GM21423 (cell line): ENCODE results near the gene TTLL5.

ENCODE experiments used
- ATAC-seq: cut with Tn5 transposase; IDR thresholded peaks from one replicate; pipeline ENCODE4 v1.9.1; 2021; ENCODE audit warnings: mild to moderate bottlenecking, moderate library complexity; ENCODE audit not compliant: unreplicated experiment

Gene TTLL5

DNA sequence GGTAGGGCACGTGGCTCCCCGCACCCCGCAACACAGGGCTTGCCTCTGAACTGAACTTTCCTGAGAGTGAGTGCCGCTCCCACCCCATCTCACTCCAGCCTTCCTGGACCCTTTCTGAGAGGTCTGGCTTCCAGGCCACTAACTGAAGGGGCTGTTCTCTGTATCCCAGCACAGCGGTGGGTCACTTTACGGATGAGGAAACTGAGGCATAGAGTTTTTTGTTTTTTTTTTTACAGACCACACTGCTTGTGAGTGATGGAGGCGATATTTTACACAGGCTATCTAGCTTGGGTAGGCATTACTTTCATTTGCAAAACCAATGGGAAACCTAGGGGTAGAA lies 321.9 kb downstream of the TTLL5 start:
- ATAC-seq: no peak

- no peak for ATAC-seq
These were observed 323.6 kb downstream of the TTLL5 start for GRCh38 chr14:75984674-75985073.

- peak; percentile 67 for ATAC-seq
These were observed 324.8 kb downstream of the TTLL5 start, which contains the start of gene IFT43 for GRCh38 chr14:75985618-75986438. Gene IFT43, plus strand, starts transcription at chr14:75985763. Its CDS starts 24 bp downstream, at chr14:75985787.

DNA sequence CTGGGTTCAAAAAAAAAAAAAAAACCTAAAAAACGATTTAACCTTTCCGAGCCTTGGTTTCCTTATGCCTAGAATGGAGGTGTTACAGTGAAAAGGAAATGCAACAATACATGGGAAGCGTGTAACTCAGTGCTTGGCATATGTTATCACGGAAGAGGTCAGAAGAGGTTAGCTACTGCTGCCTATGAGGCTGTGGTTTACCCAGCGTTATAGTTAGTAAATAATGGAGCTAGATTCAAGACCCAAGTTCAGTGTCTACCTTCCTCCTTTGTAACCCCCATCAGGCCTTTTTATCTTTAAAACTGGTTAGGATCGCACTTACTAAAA lies 325.4 kb downstream of the TTLL5 start:
- no peak for ATAC-seq

- no peak for ATAC-seq
These were observed 326.3 kb downstream of the TTLL5 start for GRCh38 chr14:75987201-75987970.

- ATAC-seq: no peak
These were observed 328.1 kb downstream of the TTLL5 start for GRCh38 chr14:75989134-75989533.

- no peak for ATAC-seq
These were observed 329.3 kb downstream of the TTLL5 start for GRCh38 chr14:75990297-75990696.

DNA sequence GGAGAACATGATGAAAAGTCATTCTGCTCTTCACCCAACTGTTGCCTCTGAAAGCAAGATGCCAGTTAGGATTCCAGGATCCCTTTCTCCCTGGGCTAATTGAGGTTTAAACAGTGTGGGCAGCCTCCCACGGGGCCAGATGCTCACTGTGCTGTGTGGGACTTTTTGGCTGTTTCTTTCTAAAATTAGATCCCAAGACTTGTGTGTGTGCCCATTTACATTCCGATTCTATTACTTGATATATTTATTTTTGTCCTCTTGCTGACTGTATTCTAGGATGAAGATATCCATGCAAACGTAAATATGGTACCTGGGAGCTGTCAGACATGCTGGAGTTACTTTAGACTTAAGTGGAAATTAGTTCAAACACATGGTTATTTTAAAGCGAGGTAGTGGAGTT lies 330.7 kb downstream of the TTLL5 start:
- ATAC-seq: no peak

DNA sequence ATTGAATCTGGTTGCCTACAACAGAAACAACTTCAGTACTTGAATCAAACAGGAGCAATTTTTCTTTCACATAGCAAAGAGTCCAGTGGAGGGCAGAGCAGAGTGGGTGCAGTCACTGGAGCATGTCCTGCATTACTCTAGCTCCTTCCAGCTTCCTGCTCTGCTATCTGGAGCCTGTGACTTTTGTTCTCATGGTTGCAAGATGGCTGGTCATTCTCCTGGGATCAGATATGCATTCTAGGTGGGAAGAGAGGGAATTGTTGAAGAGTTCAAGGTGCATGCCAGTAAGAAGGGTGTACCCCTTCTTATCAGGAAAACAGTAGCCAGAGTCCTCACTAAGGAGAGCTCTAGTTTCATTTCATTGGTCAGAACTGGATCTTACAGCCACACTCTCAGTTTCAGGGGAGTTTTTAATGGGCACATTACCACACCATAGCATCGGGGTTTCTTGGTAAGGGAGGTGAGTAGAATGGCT lies 332.6 kb downstream of the TTLL5 start:
- ATAC-seq: peak; percentile 74

DNA sequence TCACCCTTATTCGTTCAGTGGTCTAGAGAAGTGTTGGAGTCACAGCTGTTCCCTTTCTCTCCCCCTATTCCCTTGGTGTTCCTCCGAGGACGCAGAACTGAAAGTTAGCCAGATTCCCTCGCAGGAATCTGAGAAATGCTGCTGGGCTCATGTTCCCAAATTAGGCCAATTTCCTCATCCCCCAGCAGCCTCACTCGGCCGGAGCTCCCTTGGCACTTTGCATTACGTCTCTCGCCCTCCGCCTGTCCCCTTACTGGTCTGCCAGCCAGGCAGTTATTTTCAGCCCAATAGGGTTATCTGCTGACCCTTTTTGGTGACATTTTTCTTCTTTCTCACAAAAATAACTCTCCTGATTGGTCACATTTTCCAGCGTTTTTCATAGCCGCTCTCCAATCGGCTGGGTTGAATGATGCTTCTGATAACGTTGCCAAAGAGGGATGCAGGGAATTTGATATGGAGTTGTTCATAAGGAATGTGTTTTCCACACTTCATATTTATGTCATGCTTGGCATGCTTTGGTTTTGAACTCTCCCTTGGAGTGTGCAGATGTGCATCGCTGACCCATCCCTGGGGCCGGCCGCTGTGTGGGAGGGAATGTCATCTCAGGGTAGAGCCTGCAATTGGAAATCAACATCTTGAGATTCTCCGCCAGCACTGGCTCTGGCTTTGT lies 334.5 kb downstream of the TTLL5 start:
- no peak for ATAC-seq

GRCh38 chr14:75996488-75996887 lies 335.4 kb downstream of the TTLL5 start:
- ATAC-seq: no peak

DNA sequence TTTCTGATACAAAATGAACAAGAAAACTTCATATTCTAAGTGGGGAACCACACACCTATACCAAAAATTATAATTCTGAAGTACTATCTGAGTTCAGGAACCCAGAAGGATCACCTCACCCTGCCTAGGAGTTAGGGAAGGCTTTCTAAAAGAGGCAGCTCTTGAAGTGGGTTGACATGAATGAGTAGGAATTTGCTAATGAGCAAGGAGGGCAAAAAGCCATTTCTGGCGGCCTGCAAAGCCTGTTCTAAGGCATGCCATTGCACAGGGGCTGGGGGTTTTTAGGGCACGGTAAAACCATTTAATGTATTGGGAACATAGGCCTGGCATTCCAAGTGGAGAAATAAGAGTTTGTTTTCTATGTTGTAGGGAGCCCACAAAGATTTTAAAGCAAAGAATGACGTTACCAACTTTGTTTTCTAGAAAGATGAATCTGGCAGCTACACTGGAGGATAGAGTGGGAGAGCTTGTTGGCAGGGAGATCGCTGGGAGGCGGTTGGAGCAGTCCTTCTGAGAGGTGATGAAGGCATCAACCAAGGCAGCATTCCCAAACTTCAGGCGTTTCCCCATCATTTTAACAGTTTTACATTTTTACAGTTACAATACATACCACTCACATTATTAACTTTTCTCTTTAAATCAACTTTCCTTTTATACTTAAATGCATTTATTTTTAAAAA lies 338.6 kb downstream of the TTLL5 start:
- ATAC-seq: no peak

DNA sequence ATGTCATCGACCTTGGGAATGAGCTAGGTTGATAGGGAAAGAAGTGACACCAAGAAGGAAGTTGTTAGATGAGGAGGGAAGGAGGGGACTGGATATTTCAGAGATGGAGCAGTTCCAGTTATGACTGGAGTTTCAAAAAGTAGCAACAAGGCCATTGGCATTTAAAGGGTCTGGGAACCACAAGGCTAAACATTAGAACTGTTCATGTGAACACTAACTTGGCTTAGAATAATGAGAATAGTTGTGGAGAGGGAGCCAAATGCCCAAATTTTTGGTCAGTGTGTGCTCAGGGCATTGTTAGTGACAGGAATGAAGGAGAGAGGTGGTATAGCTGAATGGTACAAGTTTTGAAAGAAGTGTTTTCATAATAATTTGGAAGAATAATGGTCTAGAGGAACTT lies 341.3 kb downstream of the TTLL5 start:
- ATAC-seq: no peak
